Stimulated activated CD4-positive, alpha-beta T cell treated with anti-CD3 and anti-CD28 coated beads, Interleukin-4, amount 100 ng/mL, for 48 hours (primary cell): Measurements from ENCODE around the gene PSORS1C1.
A peak's percentile ranks its signal among the peaks of the same experiment; 100 is the strongest.

ENCODE experiments used
- DNase-seq, 2 donors: peaks; one replicate each; pipeline ENCODE4 v3.0.0-alpha.2; 2020; ENCODE audit warnings: low read depth in 2 of 2

Gene PSORS1C1

DNA sequence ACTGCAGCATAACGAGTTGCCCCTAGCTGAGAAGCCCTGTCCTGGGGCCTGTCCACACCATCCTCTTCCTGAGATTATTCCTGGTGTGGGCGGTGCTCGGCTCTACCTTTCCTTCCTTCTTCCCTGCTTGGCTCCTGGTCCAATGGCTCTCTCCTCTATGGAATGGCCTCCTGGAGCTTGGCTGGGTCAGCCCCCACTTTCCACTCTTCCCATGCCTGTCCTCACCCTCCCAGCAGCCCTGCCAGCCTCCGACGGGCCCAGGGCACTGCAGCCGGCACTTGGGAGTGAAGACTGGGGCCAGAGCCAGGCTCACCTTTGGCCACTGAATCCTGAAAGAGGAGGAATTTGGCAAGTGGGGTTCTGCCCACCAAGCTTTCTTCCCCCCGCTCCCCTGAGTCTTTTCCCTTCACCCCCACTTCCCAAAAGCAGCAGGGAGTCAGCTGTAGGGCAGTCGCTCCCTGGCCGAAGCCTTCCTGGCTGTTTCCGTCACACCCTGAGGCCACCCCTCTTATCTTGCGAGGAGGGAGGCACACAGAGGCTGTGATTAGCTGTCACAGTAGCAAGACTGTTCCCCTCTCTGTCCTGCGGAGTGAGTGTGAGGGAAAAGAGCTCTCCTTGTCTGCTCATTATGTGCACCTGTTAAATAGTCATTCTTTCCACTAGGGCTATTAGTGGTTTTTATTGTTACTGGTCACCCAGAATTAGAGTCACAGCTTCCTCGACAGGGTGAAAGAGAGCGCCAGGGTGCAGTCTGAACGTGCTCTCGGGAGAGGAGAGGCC, 12.0 kb downstream of the PSORS1C1 start:
- no peak for DNase-seq

DNA sequence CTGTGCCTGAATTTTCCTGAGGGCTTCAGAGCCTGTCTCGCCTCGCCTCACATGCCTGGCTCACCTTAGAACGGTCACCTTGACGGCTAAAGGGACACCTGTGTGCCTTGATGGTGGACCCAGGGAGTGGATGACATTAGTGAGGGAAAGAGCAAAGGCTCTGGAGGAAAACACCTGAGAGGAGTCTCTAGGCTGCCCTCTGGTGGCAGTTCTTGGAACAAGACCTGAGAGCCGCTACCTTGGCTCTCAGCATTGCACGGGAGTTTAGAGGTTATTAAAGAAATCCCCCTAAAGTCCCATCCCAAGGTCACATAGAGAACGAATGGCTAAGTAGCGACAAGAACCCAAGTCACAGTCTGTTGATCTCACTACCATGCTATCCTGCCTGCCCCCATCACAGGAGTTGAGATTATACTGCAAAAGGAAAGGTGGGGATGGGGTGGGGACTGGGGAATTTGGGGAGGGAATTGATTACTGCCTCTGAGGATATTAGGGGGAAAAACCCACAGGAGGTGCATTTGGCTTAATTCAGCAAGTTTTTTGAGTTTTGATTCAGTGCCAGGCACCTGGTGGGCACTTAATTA, 13.6 kb downstream of the PSORS1C1 start:
- peak; percentile 65 to 71 for DNase-seq

- no peak for DNase-seq
Observed at GRCh38 chr6:31129130-31129529, 14.5 kb downstream of the PSORS1C1 start.

DNA sequence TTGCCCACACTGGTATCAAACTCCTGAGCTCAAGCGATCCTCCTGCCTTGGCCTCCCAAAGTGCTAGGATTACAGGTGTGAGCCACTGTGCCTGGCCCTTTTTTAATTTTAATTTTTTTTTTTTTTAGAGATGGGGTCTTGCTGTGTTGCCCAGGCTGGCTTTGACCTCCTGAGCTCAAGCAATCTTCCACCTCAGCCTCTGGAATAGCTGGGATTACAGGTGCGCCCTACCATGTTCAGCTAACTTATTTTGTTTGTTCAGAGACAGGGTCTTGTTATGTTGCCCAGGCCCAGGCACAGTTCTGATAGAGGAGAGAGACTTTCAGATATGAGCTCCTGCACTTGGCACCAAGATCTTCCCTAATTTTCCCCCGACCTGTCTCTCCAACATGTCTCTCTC, 16.2 kb downstream of the PSORS1C1 start:
- no peak for DNase-seq

DNA sequence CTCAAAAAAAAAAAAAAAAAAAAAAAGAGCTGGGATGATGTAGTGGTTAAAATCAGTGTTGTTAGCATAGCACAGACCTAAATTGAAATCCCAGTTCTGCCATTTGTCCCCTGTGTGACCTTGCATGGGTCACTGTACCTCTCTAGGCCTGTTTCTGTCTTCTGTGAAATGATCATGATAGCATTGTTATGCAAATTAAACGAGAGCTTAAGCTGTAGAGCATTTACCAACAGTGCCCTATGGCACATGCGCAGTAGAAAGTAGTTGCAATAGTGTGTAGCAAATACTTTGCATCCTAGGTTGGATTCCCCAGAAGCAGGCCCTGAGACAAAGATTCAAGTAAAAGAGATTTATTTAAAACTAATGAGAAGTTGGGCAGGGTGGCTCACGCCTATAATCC, 17.0 kb downstream of the PSORS1C1 start:
- no peak for DNase-seq

DNA sequence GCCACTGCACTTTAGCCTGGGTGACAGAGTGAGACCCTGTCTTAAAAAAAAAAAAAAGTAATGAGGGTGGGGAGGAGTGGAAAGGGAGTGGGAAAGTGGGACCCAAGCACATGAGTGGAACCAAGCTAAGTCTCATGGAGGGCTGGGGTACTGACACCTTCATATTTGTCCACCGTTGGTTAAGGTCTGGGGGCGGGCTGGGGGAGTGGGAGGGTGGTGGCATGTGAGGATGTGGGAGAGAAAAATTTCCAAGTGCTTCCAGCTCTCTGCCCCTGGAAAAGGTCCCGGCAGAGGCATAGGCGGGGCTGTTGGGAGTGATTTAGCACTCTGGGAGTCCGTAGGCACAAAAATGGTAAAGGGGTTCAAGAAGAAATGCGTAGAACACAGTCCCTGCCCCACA, 18.2 kb downstream of the PSORS1C1 start:
- no peak for DNase-seq

DNA sequence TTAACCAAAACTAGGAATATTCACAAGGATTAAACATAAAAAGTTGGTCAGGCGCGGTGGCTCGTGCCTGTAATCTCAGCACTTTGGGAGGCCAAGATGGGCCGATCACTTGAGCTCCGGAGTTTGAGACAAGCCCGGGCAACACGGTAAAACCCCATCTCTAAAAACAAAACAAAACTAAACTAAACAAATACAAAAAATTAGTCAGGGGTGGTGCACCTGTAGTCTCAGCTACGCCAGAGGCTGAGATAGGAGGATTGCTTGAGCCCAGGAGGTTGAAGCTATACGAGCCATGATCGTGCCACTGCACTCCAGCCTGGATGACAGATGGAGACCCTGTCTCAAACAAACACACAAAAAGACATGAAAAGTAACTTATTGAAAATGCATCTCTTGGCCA, 21.1 kb downstream of the PSORS1C1 start:
- DNase-seq: no peak

- DNase-seq: no peak
Observed at GRCh38 chr6:31138982-31139381, 24.4 kb downstream of the PSORS1C1 start, which contains the start of gene PSORS1C2. TSS of gene PSORS1C2 (minus strand) at chr6:31139066. CDS start at chr6:31139026, 40 bp downstream.

GRCh38 chr6:31139599-31139998, 25.0 kb downstream of the PSORS1C1 start:
- no peak for DNase-seq

GRCh38 chr6:31140643-31141042, 26.0 kb downstream of the PSORS1C1 start:
- DNase-seq: no peak

DNA sequence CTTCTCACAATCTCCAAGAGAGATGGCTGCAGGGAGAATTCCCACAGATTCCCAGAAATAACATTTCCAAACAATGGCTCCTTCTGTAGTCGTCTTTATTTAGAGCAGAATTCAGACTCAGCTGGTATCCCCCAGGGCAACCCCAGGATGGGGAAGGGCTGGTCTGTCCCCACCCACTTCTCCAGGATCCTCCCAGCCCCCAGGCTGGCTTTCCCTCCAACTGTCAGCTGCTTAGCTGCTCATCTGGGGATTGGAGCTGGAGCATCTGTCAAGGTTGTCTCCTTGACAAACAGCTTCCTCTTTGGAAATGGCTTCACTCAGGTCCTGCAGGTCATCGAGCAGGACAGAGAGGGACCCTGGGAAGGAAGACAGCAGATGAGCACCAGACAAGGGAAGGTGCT, 27.8 kb downstream of the PSORS1C1 start:
- DNase-seq: no peak

DNA sequence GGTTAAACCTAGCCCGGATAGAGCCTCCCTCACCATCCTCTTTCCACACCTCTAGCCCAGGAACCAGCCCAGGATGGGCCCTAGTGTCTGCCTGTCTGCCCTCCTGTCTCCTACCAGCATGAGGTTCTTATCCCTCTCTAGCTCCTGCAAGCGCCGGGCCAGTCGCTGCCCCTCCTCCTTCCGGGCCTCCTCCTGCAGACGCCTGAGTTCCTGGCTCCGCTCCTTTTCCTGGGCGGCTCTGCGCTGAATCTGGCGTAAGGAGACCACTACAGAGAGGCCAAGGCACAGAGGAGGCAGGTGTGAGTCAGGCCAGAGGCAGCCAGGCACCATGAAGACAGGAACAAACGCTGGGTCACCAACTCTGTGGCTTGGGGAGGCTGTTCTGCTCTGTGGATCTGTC, 28.5 kb downstream of the PSORS1C1 start:
- DNase-seq: no peak

- no peak for DNase-seq
Observed at GRCh38 chr6:31144296-31144969, 29.8 kb downstream of the PSORS1C1 start.

GRCh38 chr6:31144970-31145340, 30.4 kb downstream of the PSORS1C1 start:
- no peak for DNase-seq

DNA sequence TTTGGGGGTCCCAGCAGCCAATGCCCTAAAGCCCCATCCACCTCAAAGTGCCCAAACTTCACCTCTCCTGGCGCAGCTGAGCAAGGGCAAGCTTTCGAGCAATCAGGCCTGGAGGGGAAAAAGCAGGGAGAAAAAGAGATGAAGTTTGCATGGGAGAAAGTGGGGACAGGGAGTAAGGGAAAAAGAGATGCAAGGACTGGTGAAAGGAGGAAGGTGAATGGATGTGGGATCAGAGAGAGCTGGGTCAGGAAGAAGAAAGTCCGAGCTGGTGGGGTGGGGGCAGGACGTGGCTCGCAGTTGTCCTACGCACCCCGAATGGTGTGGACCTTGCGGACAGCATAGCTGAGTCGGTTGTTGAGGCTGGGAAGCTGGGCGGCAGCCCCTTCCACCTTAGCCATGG, 30.8 kb downstream of the PSORS1C1 start:
- no peak for DNase-seq

- DNase-seq: no peak
Observed at GRCh38 chr6:31149827-31150447, 35.3 kb downstream of the PSORS1C1 start.

DNA sequence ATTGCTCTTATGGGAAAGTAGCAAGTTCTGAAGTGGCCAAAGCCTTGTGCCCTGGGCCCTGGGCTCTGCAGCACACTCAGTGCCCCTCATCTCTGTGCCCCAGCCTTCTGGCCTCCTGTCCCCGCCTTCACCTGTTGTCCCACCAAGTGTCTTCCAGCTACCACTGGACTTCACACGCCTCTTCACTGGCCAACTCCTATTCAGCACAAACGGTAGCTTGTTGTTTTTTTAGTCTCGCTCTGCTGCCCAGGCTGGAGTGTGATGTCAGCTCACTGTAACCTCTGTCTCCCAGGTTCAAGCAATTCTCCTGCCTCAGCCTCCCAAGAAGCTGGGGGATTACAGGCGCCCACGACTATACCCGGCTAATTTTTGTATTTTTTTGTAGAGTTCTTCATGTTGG, 38.2 kb downstream of the PSORS1C1 start:
- no peak for DNase-seq

GRCh38 chr6:31154436-31154835, 39.8 kb downstream of the PSORS1C1 start:
- no peak for DNase-seq

DNA sequence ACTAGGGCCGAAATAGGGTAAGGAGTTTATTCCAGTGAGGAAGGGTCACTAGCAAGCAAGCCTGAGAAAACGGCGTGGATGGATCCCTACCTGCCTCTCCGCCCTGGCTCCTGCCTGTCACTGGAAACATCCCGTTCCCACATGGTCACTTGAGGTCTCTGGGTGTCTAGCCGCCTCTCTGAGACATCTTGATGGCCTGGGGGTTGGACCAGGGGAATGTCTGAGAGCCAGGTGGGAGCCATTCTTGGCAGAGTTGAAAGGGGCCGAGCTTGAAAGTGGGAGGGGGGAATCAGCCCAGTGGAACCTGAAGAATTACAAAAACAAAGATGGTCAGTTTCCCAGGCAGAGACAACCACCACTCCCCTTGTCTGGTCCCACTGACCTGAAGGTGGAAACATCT, 42.0 kb downstream of the PSORS1C1 start:
- DNase-seq: no peak

- DNase-seq: no peak
Observed at GRCh38 chr6:31157513-31158139, 43.0 kb downstream of the PSORS1C1 start, which contains the start of gene CCHCR1. TSS of gene CCHCR1 (minus strand) at chr6:31157802. CDS start at chr6:31157600, 202 bp downstream.

- peak; percentile 97 to 98 for DNase-seq
Observed at GRCh38 chr6:31158140-31158862, 43.7 kb downstream of the PSORS1C1 start, which contains the start of gene TCF19. TSS of gene TCF19 (plus strand) at chr6:31158589. CDS start at chr6:31159470, 881 bp downstream.
